Skeletal muscle cell (primary cell): ENCODE results near the gene GPR12.
"Not testable (repeated sequence)": the region's sequence is repeated elsewhere in the genome, so short reads cannot be mapped to it uniquely, and the experiment has no call there.

Experiments used
- DNase-seq: peaks from one replicate; pipeline ENCODE4 v3.0.0-alpha.2; 2010; ENCODE audit warnings: low read depth
- H3K4me3 ChIP-seq: 2 replicates; pipeline ENCODE4 v1.5.1; 2011; ENCODE audit warnings: low read depth, mild to moderate bottlenecking, control low read depth, low read length, moderate library complexity

Gene GPR12

GRCh38 chr13:26752671-26753070 lies 7.9 kb downstream of the GPR12 start:
- H3K4me3 ChIP-seq, result no peak overlapping the region
- no peak for DNase-seq

GRCh38 chr13:26749905-26750304 lies 10.7 kb downstream of the GPR12 start:
- DNase-seq, result no peak
- no peak overlapping the region for H3K4me3 ChIP-seq

GRCh38 chr13:26749285-26749684 lies 11.3 kb downstream of the GPR12 start:
- H3K4me3 ChIP-seq, result no peak overlapping the region
- DNase-seq, result no peak

GRCh38 chr13:26747706-26748105 lies 12.9 kb downstream of the GPR12 start:
- DNase-seq, result no peak
- no peak overlapping the region for H3K4me3 ChIP-seq

GRCh38 chr13:26743971-26744370 lies 16.6 kb downstream of the GPR12 start:
- DNase-seq, result no peak
- no peak overlapping the region for H3K4me3 ChIP-seq

GRCh38 chr13:26742691-26743358 lies 17.8 kb downstream of the GPR12 start:
- DNase-seq, result no peak
- no peak overlapping the region for H3K4me3 ChIP-seq

- H3K4me3 ChIP-seq, result no peak overlapping the region
- no peak for DNase-seq
These were observed 24.9 kb downstream of the GPR12 start for GRCh38 chr13:26735677-26736076.

- no peak overlapping the region for H3K4me3 ChIP-seq
- no peak for DNase-seq
These were observed 33.0 kb downstream of the GPR12 start for GRCh38 chr13:26727633-26728032.

- H3K4me3 ChIP-seq, result no peak overlapping the region
- no peak for DNase-seq
These were observed 33.5 kb downstream of the GPR12 start for GRCh38 chr13:26727122-26727521.

GRCh38 chr13:26726684-26727083 lies 33.9 kb downstream of the GPR12 start:
- no peak overlapping the region for H3K4me3 ChIP-seq
- DNase-seq, result no peak

GRCh38 chr13:26723620-26724019 lies 37.0 kb downstream of the GPR12 start:
- not testable (repeated sequence) for H3K4me3 ChIP-seq, DNase-seq

- no peak overlapping the region for H3K4me3 ChIP-seq
These were observed 38.3 kb downstream of the GPR12 start for GRCh38 chr13:26722321-26722720.

GRCh38 chr13:26721251-26722121 lies 39.1 kb downstream of the GPR12 start:
- no peak overlapping the region for H3K4me3 ChIP-seq
- no peak for DNase-seq

More at GRCh38 chr13:26722321-26722720, 38.3 kb downstream of the GPR12 start:
- DNase-seq, result no peak

- no peak overlapping the region for H3K4me3 ChIP-seq
- DNase-seq, result no peak
These were observed 41.1 kb downstream of the GPR12 start for GRCh38 chr13:26719356-26719945.

- no peak for DNase-seq
- no peak overlapping the region for H3K4me3 ChIP-seq
These were observed 41.7 kb downstream of the GPR12 start for GRCh38 chr13:26718872-26719271.

- H3K4me3 ChIP-seq, result no peak overlapping the region
- no peak for DNase-seq
These were observed 42.4 kb downstream of the GPR12 start for GRCh38 chr13:26718146-26718545.

GRCh38 chr13:26716984-26717383 lies 43.6 kb downstream of the GPR12 start:
- DNase-seq, result no peak
- H3K4me3 ChIP-seq, result no peak overlapping the region

GRCh38 chr13:26713341-26713740 lies 47.2 kb downstream of the GPR12 start:
- no peak for DNase-seq
- H3K4me3 ChIP-seq, result no peak overlapping the region

GRCh38 chr13:26711211-26711610 lies 49.4 kb downstream of the GPR12 start:
- no peak for DNase-seq

GRCh38 chr13:26710166-26710565 lies 50.4 kb downstream of the GPR12 start:
- no peak for DNase-seq
- H3K4me3 ChIP-seq, result no peak overlapping the region

More at GRCh38 chr13:26711211-26711610, 49.4 kb downstream of the GPR12 start:
- H3K4me3 ChIP-seq, result no peak overlapping the region
